ENCODE data around the gene FUT3. TPM values are rescaled to one million over a fixed set of nuclear protein-coding genes. Genes with fewer than 3 reads are reported as not detected.

Gene FUT3
- polyA plus RNA-seq, 1 donor from 2014 or later: 0.64 TPM

DNA sequence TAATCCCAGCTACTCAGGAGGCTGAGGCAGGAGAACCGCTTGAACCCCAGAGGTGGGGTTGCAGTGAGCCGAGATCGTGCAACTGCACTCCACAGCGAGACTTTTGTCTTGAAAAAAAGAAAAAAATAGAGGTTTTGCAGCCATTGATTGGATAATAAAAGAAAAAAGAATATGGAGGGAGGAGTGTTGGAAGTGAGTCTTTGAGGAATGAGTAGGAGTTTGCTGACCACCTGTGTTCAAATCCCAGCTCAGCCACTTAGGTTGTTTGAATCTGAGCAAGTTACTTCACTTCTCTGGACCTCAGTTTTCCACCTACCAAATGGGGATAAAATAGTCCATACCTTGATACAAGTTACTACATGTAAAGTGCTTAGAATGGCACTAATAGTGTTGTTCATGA, 40.1 kb downstream of the FUT3 start:
- TF ChIP-seq MXI1 (conservative IDR thresholded peaks at IDR 0.05; ENCODE audit: poor library complexity, severe bottlenecking) (no peak), TAF1 (IDR thresholded peaks at IDR 0.05; ENCODE audit: low read depth) (no peak), POLR2AphosphoS5 (IDR thresholded peaks at IDR 0.05) (no peak), RAD21 (conservative IDR thresholded peaks at IDR 0.05) (no peak), SMC3 (conservative IDR thresholded peaks at IDR 0.05; ENCODE audit: poor library complexity) (no peak), EP300 (conservative IDR thresholded peaks at IDR 0.05; ENCODE audit: poor library complexity, severe bottlenecking) (no peak), EZH2 (IDR thresholded peaks at IDR 0.05; ENCODE audit: borderline replicate concordance, insufficient read depth, low read length, poor library complexity, severe bottlenecking) (no peak)
- TF ChIP-seq, protein P1, sequence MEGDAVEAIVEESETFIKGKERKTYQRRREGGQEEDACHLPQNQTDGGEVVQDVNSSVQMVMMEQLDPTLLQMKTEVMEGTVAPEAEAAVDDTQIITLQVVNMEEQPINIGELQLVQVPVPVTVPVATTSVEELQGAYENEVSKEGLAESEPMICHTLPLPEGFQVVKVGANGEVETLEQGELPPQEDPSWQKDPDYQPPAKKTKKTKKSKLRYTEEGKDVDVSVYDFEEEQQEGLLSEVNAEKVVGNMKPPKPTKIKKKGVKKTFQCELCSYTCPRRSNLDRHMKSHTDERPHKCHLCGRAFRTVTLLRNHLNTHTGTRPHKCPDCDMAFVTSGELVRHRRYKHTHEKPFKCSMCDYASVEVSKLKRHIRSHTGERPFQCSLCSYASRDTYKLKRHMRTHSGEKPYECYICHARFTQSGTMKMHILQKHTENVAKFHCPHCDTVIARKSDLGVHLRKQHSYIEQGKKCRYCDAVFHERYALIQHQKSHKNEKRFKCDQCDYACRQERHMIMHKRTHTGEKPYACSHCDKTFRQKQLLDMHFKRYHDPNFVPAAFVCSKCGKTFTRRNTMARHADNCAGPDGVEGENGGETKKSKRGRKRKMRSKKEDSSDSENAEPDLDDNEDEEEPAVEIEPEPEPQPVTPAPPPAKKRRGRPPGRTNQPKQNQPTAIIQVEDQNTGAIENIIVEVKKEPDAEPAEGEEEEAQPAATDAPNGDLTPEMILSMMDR (IDR thresholded peaks at IDR 0.05; ENCODE audit: poor library complexity, severe bottlenecking): no peak
- TF ChIP-seq, protein P2, sequence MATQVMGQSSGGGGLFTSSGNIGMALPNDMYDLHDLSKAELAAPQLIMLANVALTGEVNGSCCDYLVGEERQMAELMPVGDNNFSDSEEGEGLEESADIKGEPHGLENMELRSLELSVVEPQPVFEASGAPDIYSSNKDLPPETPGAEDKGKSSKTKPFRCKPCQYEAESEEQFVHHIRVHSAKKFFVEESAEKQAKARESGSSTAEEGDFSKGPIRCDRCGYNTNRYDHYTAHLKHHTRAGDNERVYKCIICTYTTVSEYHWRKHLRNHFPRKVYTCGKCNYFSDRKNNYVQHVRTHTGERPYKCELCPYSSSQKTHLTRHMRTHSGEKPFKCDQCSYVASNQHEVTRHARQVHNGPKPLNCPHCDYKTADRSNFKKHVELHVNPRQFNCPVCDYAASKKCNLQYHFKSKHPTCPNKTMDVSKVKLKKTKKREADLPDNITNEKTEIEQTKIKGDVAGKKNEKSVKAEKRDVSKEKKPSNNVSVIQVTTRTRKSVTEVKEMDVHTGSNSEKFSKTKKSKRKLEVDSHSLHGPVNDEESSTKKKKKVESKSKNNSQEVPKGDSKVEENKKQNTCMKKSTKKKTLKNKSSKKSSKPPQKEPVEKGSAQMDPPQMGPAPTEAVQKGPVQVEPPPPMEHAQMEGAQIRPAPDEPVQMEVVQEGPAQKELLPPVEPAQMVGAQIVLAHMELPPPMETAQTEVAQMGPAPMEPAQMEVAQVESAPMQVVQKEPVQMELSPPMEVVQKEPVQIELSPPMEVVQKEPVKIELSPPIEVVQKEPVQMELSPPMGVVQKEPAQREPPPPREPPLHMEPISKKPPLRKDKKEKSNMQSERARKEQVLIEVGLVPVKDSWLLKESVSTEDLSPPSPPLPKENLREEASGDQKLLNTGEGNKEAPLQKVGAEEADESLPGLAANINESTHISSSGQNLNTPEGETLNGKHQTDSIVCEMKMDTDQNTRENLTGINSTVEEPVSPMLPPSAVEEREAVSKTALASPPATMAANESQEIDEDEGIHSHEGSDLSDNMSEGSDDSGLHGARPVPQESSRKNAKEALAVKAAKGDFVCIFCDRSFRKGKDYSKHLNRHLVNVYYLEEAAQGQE (IDR thresholded peaks at IDR 0.05; ENCODE audit: borderline replicate concordance): no peak
- Histone ChIP-seq H3K9me3 (ENCODE audit: low read length) (no peaks in the 10 kb centered on the region), H3K9ac (ENCODE audit: low read length) (no peak overlapping the region), H3K4me2 (ENCODE audit: low read length) (no peak overlapping the region), H2AFZ (ENCODE audit: low read depth, low read length) (no peak overlapping the region), H3K79me2 (replicated peaks; ENCODE audit: insufficient read depth, low read length) (no peaks in the 10 kb centered on the region), H3K27ac (ENCODE audit: low read length) (no peak overlapping the region), H3K27me3 (ENCODE audit: insufficient read depth, low read depth, low read length) (peaks cover 8% of the 10 kb centered on the region), H3K4me3 (ENCODE audit: low read length) (no peak overlapping the region), H3K36me3 (ENCODE audit: insufficient read depth, low read length) (no peaks in the 10 kb centered on the region), H3F3A (ENCODE audit: insufficient read depth, low read length, poor library complexity, severe bottlenecking) (no peaks in the 10 kb centered on the region), H3K9me2 (ENCODE audit: insufficient read depth, low read length) (no peaks in the 10 kb centered on the region), H4K20me1 (ENCODE audit: insufficient read depth) (no peaks in the 10 kb centered on the region)

DNA sequence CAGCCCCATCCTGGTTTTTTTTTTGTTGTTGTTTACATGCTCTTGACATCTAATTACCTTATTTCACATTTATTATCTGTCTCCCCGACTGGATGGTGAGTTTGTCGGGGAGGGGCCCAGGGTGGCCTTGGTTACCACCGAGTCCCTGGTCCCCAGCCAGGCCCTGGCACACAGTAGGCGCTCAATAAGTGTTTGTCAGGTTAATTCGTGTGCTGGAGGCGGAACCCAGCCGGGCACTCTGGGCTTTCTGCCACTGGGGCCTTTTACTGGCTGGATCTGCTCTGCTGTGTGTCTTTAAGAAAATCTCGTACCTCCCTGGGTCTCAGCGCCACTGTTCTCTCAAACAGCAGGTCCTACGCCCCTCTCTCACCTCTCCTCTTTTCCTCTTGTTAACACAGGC, 41.8 kb downstream of the FUT3 start:
- H3K9me2 ChIP-seq (ENCODE audit: insufficient read depth, low read length): no peaks in the 10 kb centered on the region
- no peak overlapping the region for H2AFZ ChIP-seq (ENCODE audit: low read depth, low read length)
- TF ChIP-seq RAD21 (conservative IDR thresholded peaks at IDR 0.05) (no peak), EP300 (conservative IDR thresholded peaks at IDR 0.05; ENCODE audit: poor library complexity, severe bottlenecking) (no peak), POLR2AphosphoS5 (IDR thresholded peaks at IDR 0.05) (no peak)
- TF ChIP-seq, protein P2 (IDR thresholded peaks at IDR 0.05; ENCODE audit: borderline replicate concordance): no peak
- H3K4me2 ChIP-seq (ENCODE audit: low read length): no peak overlapping the region
- no peak overlapping the region for H3K9ac ChIP-seq (ENCODE audit: low read length)
- H3K4me3 ChIP-seq (ENCODE audit: low read length): no peak overlapping the region
- H3K79me2 ChIP-seq (replicated peaks; ENCODE audit: insufficient read depth, low read length): no peaks in the 10 kb centered on the region
- H3K27ac ChIP-seq (ENCODE audit: low read length): no peak overlapping the region
- no peaks in the 10 kb centered on the region for H3F3A ChIP-seq (ENCODE audit: insufficient read depth, low read length, poor library complexity, severe bottlenecking)
- H4K20me1 ChIP-seq (ENCODE audit: insufficient read depth): no peaks in the 10 kb centered on the region
- no peaks in the 10 kb centered on the region for H3K36me3 ChIP-seq (ENCODE audit: insufficient read depth, low read length)
- peaks cover 19% of the 10 kb centered on the region for H3K27me3 ChIP-seq (ENCODE audit: insufficient read depth, low read depth, low read length)
- no peaks in the 10 kb centered on the region for H3K9me3 ChIP-seq (ENCODE audit: low read length)

Measured in neural cell (in vitro differentiated cells).